IMR-90 (cell line): ENCODE results near the gene GALNT17.

Source experiments
- POLR2A ChIP-seq: IDR thresholded peaks from 2 replicates; pipeline ENCODE4 v1.6.1; 2012; ENCODE audit warnings: mild to moderate bottlenecking, low read depth, low read length
- TF ChIP-seq, protein P1 (sequence below): conservative IDR thresholded peaks from 2 replicates; pipeline ENCODE4 v1.5.1; 2012; ENCODE audit warnings: mild to moderate bottlenecking, low read depth, low read length, improper control_type of control experiment

DNA sequence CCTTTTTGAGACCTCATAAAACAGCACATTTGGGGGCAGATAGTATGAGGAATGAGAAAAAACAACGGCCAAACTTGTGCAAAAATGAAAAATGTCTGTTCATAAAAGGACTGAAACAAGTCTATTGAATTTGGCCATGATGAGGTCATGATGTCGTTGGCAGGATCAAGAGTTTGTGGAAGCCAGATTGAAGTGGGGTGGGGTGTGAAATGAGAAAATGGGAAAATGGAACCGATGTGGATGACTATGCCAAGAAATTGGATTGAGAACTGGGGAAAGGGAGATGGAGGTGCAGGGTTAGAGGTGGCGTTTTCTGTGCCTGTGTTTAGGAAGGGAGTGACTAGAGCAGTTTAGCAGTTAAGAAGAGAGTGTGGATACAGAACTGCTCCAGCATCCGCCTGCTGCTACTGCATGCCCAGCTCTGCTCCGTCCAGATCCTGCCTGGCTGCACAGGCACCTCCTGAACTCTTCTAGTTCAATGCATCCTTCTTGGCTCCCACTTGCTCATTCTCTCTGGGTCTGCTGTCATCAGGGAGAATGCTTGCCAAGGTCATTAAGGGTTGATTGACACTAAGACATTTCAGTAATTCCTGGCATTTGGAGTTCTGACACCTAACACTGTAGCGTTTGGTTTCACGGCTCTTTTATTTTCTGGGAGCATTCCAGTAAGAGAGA lies 111.9 kb downstream of the GALNT17 start:
- TF ChIP-seq, protein P1, sequence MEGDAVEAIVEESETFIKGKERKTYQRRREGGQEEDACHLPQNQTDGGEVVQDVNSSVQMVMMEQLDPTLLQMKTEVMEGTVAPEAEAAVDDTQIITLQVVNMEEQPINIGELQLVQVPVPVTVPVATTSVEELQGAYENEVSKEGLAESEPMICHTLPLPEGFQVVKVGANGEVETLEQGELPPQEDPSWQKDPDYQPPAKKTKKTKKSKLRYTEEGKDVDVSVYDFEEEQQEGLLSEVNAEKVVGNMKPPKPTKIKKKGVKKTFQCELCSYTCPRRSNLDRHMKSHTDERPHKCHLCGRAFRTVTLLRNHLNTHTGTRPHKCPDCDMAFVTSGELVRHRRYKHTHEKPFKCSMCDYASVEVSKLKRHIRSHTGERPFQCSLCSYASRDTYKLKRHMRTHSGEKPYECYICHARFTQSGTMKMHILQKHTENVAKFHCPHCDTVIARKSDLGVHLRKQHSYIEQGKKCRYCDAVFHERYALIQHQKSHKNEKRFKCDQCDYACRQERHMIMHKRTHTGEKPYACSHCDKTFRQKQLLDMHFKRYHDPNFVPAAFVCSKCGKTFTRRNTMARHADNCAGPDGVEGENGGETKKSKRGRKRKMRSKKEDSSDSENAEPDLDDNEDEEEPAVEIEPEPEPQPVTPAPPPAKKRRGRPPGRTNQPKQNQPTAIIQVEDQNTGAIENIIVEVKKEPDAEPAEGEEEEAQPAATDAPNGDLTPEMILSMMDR = no peak
- no peak for TF ChIP-seq POLR2A
